HG03432 (cell line): ENCODE data around the gene CD300H.
"Not testable (repeated sequence)": the region's sequence is repeated elsewhere in the genome, so short reads cannot be mapped to it uniquely, and the experiment has no call there.

Experiments
- ATAC-seq: cut with Tn5 transposase; IDR thresholded peaks from one replicate; pipeline ENCODE4 v1.9.1; 2021; ENCODE audit warnings: mild to moderate bottlenecking, moderate library complexity; ENCODE audit not compliant: unreplicated experiment

The CD300H gene

DNA sequence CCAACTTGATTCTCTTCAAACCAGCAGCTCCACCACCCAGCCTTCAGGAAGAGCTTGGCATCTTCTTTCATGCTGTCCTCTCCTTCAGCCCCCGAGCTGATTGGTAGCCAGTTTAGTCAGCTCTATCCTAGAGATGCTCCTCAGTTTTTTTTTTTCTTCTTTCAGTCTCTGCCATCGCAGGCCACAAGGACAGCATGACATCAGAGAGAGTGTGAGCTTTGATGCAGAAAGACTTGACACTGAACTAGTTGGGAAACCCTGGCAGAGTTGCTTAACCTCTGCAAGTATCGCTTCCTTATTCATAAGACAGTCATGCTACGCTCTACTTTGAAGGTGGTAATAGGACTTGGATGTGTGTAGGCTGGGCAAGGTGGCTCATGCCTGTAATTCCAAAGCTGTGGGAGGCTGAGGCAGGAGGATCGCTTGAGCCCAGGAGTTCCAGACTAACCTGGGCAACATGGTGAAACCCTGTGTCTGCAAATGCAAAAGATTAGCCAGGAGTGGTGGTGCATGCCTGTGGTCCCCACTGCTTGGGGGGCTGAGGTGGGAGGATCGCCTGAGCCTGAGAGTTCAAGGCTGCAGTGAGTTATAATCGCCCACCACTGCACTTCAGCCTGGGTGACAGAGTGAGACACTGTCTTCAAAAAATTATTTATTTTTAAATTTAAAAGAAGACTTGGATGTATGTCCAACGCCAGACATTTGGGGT is 38.7 kb downstream of the CD300H start:
- peak; percentile 87 for ATAC-seq

DNA sequence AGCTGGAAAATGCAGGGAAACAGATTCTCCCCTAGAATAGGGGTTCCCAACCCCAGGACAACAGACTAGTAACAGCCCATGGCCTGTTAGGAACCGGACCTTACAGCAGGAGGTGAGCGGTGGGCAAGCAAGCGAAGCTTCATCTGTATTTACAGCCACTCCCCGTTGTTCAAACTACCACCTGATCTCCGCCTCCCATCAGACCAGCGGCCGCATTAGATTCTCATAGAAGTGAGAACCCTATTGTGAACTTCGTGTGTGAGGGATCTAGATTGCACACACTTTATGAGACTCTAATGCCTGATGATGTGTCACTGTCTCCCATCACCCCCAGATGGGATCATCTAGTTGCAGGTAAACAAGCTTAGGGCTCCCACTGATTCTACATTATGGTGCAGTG is 39.6 kb downstream of the CD300H start:
- no peak for ATAC-seq

DNA sequence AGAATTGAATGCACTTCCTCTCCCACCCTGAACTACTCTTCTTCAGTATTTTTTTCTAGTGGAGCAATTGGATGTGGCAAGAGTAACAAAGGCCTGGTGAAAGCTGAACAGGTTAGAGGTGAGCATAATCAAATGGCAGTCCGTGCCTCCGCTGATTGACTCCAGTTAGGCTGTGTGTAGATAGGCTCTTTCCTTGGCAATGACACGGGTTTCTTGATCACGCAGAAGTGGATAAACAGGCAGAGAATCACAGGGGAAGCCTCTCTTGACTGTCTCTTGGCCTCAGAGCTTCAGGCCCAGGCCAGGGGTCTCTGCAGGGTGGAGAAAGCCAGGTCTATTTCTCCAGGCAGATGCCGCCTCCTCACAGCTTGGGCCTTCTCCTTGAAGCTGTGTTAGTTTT is 40.2 kb downstream of the CD300H start:
- ATAC-seq, result no peak

DNA sequence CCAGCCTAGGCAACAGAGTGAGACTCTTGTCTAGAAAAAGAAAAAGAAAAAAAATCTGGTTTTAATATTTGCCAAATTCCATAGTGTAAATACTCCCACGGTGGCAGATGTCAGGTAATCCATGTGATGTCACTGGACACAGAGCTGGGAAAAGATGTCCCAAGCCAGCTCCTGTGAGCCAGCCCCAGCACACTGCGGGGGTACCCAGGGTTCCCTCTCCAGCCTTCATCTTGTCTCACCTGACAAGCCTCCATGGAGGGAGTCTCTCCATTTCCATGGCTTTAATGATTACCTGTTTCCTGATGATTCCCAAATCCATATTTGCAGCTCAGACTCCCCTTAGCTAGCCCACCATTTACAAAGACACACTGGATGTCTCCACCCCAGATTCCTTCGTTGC is 40.6 kb downstream of the CD300H start:
- no peak for ATAC-seq

DNA sequence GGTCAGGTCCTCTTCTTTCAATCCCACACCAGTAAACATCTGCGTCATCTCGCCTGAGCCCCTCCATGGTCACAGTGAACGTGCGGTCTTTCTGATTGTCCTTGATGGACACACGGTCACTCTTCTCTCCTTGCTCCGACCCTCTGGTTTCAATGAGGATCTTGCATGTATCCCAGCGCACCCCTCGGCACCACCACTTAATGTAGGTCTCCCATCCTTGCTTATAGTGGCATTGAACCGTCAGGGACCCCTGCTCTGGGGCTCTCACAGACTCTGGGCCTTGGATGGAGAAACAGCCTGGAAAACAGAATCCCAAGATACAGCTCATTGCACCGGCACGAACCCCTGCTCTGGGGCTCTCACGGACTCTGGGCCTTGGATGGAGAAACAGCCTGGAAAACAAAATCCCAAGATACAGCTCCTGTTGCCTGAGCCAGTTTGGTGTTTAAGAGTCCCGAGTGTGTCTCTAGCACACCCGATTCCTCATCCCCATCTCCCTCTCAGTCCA is 41.5 kb downstream of the CD300H start:
- no peak for ATAC-seq

- ATAC-seq, result no peak
Observed at GRCh38 chr17:74525465-74525725, 41.9 kb downstream of the CD300H start.

DNA sequence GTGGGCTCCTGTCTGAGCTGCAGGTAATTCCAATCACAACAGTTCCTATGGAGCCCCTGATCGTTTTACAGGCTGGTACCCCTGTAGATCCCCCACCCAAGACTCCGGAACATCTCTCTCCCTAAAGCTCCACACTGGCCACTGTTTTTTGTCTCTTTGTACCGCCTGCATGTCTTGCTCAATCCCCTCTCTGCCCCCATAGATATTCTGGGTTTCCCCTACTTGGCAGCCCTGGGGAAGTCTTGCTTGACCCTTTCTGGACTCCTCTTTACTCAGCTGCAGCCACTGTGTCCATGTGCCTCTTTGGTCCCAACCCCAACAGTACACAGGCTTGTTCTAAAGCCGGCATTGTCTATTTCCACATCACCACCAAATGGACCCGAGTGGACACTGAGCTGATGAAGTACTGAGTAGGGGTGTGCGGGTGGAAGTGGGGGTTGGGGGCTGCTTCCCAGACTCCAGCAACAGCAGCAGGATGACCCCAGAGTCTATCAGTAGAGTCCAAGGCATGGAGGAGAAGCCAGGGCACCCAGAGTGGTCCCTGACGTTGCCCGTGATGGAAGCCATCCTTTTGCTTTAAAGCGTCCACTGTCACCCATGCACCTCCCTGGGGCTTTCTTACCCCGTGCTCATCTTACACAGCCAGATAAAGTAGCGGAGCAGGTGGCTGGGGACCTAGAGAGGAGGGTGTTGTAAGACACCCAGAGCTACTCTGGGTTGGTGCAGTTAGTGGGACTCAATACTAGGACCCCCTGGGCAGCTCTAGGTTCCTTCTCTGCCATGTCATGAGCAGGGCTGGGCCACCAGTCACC is 42.5 kb downstream of the CD300H start:
- no peak for ATAC-seq

DNA sequence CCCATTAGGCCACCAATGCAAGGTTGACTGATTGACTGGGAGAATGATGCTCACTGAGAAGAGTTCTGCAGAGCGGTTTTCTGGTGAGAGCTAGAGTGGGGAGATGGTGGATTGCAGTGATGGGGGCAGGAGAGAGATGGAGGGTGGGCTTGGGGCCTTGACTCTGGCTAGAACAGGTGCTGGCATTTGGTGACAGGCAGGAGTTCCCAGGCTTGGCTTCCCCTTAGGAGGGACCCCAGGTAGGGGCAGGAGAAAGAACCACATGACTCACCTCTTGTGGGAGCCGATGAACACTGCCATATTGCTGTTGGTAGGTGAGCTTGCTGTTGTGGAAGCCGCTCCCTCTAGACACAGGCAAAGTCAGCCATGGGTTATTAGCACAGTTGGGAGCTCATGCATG is 44.0 kb downstream of the CD300H start:
- no peak for ATAC-seq

GRCh38 chr17:74522381-74523105 is 44.8 kb downstream of the CD300H start:
- ATAC-seq, result no peak

DNA sequence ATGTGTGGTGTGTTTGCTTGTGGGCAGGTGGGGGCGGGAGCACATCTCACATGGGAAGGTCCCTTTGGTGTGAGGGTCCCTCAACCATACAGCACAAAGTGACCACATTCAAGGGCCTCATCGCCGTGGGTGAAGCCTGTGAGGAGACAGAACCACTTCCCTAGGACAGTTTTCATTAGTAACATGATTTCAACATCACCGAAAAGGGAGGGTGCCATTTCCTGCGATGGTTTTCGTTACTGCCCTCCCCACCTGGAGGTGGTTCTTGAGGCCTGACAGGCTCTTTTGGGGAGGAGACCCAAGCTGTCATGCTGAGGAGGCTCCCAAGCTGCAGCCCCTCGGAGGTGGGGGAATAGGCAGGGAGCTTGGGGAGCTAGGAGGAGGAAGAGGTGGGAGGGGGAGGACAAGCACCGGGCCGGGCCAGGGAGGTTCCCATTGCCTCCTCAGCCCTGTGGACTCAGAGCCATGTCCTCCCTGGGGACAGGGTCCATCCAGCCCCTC is 45.6 kb downstream of the CD300H start:
- ATAC-seq, result no peak

DNA sequence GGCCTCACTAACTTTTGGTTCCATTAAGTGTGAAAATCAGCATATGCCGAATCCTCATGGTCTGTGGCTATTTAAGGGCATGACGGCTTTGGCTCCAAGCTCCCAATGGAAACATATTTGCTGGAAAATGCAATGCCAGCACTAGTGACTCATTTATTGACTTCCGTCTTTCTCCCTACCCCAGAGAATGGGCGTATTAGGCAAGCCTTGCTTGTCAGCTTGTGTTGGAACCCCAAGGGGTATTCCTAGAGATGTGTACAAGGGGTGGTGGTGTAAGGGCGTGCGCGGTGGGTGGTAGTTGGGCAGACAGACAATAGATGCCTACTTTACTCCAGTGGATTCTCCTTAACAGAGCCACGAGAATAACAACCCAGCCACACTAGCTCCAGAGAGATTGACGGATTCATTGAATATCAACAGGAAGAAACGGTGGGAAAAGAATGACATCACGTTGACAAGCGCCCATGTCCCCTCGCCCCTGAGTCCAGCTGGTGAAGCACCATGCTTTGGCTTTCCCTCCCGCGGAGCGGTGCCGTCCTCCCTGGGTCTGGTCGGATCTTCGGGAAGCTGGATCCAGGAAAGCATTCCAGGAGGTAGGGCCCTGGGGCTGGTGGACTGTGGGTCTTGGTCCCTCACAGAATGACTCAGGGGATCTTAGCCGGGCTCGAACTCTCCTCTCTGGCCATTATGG is 46.4 kb downstream of the CD300H start:
- ATAC-seq, result no peak

- ATAC-seq, result no peak
Observed at GRCh38 chr17:74520016-74520434, 47.3 kb downstream of the CD300H start.

DNA sequence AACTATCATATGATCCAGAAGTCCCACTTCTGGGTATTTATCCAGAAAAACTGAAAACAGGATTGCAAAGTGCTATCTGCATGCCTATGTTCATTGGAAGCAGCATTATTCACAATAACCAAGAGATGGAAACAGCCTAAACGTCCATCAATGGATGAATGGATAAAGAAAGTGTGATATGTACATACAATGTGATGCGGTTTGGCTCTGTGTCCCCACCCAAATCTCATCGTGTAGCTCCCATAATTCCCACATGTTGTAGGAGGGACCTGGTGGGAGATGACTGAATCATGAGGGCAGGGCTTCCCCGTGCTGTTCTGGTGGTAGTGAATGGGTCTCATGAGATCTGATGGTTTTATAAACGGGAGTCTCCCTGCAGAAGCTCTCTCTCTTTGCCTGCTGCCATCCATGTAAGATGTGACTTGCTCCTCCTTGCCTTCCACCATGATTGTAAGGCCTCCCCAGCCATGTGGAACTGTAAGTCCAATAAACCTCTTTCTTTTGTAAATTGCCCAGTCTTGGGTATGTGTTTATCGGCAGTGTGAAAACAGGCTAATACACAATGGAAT is 48.8 kb downstream of the CD300H start:
- not testable (repeated sequence) for ATAC-seq

DNA sequence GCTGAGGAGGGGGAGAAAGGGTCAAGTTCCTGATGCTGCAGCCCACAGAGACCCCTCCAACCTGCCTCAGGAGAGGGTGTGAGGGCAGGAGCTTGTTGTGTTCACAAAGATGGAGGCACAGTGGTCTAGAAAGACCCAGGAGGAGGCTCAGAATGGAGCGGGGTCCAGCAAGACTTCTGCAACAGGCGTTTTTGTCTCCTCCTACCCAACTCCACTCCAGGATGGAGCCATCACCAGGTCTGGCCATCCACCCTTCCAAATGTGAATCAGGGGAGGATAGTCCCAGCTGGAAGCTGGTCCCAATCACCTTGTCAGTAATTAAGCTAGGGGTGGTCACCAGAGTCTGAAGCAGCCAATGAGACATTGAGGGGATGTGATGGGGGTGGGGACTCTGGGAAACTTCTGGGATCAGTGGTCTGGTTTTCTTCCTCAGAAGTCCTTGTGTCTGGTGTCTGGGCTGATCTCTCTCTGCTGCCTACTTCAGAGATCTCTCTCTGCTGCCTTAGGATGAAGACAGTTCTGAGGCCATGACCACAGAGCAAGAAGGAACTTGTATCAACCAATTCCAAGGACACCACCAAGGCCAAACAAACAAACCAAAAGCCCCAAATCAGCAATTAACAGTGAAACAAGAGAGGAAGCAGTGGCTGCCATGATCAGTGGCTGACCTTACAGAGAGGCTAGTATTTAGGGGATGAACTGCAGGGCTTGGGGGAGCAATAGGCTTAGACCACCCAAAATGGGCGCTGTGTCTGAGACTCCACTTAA is 50.6 kb downstream of the CD300H start:
- ATAC-seq, result no peak

DNA sequence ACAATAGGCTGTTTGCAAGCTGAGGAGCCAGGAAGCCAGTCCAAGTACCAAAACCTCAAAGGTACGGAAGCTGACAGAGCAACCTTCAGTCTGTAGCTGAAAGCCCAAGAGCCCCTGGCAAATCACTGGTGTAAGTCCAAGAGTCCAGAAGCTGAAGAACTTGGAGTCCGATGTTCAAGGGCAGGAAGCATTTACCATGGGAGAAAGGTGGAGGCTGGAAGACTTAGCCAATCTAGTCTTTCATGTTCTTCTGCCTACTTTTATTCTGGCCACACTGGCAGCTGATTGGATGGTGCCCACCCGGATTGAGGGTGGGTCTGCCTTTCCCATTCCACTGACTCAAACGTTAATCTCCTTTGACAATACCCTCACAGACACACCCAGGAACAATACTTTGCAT is 51.4 kb downstream of the CD300H start:
- no peak for ATAC-seq

DNA sequence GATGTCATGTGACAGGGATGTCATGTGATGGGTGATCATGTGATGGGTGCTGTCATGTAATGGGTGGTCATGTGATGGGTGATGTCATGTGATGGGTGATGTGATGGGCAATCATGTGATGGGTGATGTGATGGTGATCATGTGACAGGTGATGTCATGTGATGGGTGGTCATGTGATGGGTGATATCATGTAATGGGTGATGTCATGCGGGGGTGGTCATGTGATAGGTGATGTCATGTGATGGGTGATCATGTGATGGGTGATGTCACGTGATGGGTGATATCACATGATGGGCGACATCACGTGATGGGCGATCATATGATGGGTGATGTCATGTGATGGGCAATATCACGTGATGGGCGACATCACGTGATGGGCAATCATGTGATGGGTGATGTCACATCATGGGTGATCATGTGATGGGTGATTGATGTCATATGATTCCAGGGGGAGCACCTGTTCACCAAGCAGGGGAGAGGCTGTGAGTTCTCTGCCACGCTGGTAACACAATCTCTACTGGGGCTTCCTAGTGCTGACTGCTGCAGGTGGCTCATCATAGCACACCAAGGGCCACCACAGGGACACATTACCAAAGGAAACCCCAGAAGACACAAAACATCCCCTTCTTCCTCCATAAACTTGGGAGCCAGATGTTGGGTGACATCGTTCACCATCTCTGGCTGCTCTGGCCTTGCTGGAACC is 52.5 kb downstream of the CD300H start:
- ATAC-seq, result no peak

DNA sequence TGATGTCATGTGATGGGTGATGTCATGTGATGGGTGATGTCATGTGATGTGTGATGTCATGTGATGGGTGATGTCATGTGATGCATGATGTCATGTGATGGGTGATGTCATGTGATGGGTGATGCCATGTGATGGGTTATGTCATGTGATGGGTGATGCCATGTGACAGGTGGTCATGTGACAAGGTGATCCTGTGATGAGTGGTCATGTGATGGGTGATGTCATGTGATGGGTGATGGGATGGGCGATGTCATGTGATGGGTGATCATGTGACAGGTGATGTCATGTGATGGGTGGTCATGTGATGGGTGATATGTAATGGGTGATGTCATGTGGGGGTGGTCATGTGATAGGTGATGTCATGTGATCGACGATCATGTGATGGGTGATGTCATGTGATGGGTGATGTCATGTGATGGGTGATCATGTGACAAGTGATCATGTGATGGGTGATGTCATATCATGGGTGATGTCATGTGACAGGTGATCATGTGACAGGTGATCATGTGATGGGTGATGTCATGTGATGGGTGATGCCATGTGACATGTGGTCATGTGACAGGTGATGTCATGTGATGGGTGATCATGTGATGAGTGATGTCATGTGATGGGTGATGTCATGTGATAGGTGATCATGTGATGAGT is 53.2 kb downstream of the CD300H start:
- no peak for ATAC-seq

DNA sequence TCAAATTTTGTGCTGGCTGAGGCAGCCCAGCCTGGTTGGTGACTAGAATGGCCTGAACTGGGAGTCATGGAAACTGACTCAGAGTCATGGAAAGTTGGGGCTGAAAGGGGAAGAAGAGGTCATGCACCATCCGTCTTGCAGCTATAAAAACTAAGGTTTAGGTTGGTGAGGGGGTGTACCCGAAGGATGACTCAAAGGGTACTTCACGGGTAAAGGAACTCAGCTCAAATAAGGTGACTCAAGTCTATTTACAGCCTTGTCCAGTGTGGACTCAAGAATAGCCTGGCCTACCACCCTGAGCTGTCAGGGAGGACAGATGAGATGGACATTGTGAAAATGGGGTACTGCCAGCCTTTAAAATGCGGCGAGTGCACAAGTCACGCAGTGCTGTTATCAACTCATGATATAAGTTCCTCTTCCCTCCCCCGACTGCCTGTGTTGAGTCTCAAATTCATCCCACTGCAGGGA is 54.7 kb downstream of the CD300H start:
- peak; percentile 66 for ATAC-seq

- no peak for ATAC-seq
Observed at GRCh38 chr17:74512036-74512435, 55.3 kb downstream of the CD300H start.
